OCI-LY7 (cell line): ENCODE results near the gene TRIM28. TPM values are rescaled to one million over a fixed set of nuclear protein-coding genes. Genes with fewer than 3 reads are reported as not detected.
A peak's percentile ranks its signal among the peaks of the same experiment; 100 is the strongest.

ENCODE experiments used
- BruUV-seq: library from RNA; stranded (reverse); fragments of 400-500 nt; replicated peaks from 2 replicates; lab custom pipeline; 2021; lab: Mats Ljungman, UMichigan
- CTCF ChIA-PET: fragments of 300-600 bp; sonication (Branson Sonifier 250); formaldehyde crosslinking; loops from one replicate; lab custom pipeline; 2022; ENCODE audit warnings: antibody characterized with exemption; ENCODE audit not compliant: unreplicated experiment; lab: Charles Lee
- POLR2A ChIA-PET: fragments of 300-600 bp; sonication (Branson Sonifier 250); formaldehyde crosslinking; loops from one replicate; lab custom pipeline; 2022; ENCODE audit warnings: antibody characterized with exemption; lab: Charles Lee
- DNase-seq: peaks from one replicate; pipeline ENCODE4 v3.0.0-alpha.2; 2015; ENCODE audit warnings: low spot score
- H2AFZ ChIP-seq: fragments of 200-600 bp; sonication (generic), shearing (Covaris generic); 2 replicates; pipeline ENCODE4 v1.6.1; 2014; ENCODE audit warnings: mild to moderate bottlenecking, antibody characterized with exemption, low read length, moderate library complexity
- H3K27ac ChIP-seq: fragments of 200-600 bp; sonication (generic); 2 replicates; pipeline ENCODE4 v1.5.1; 2014; ENCODE audit warnings: mixed run types, low read depth, mild to moderate bottlenecking, moderate library complexity, low read length, inconsistent platforms; ENCODE audit not compliant: poor library complexity, severe bottlenecking
- H3K36me3 ChIP-seq: fragments of 200-600 bp; sonication (generic); 2 replicates; pipeline ENCODE4 v1.6.1; 2014; ENCODE audit warnings: mild to moderate bottlenecking, antibody characterized with exemption, low read length, moderate library complexity, mixed read lengths; ENCODE audit not compliant: insufficient read depth
- H3K4me1 ChIP-seq: fragments of 200-600 bp; sonication (generic); 2 replicates; pipeline ENCODE4 v1.5.1; 2014; ENCODE audit warnings: mild to moderate bottlenecking, low read length; ENCODE audit not compliant: insufficient read depth, poor library complexity, severe bottlenecking
- H3K4me2 ChIP-seq: fragments of 200-600 bp; sonication (generic); 2 replicates; pipeline ENCODE4 v1.6.1; 2014; ENCODE audit warnings: mild to moderate bottlenecking, low read length
- H3K4me3 ChIP-seq: fragments of 200-600 bp; sonication (generic); 2 replicates; pipeline ENCODE4 v1.5.1; 2014; ENCODE audit warnings: mild to moderate bottlenecking, low read depth, low read length; ENCODE audit not compliant: poor library complexity, severe bottlenecking
- H3K79me2 ChIP-seq: fragments of 200-600 bp; sonication (generic); 2 replicates; pipeline ENCODE4 v1.6.1; 2016; ENCODE audit warnings: low read depth, mild to moderate bottlenecking, low read length, moderate library complexity, mixed read lengths; ENCODE audit not compliant: insufficient read depth
- H3K9me2 ChIP-seq: fragments of 200-600 bp; sonication (generic); 2 replicates; pipeline ENCODE4 v1.6.1; 2016; ENCODE audit warnings: mild to moderate bottlenecking, low read length, mixed read lengths; ENCODE audit not compliant: insufficient read depth
- H3K9me3 ChIP-seq: fragments of 200-600 bp; sonication (generic); 2 replicates; pipeline ENCODE4 v1.6.1; 2014; ENCODE audit warnings: mild to moderate bottlenecking, mixed run types, low read length, mixed read lengths
- H4K20me1 ChIP-seq: fragments of 200-600 bp; sonication (generic); 2 replicates; pipeline ENCODE4 v1.6.1; 2014; ENCODE audit warnings: mild to moderate bottlenecking, antibody characterized with exemption, low read length, moderate library complexity, mixed read lengths; ENCODE audit not compliant: insufficient read depth
- CTCF ChIP-seq: fragments of 200-600 bp; sonication (generic); conservative IDR thresholded peaks from 2 replicates; pipeline ENCODE4 v1.5.1; 2014; ENCODE audit warnings: mild to moderate bottlenecking, antibody characterized with exemption, low read length, moderate library complexity, mixed read lengths
- EZH2phosphoT487 ChIP-seq: fragments of 200-600 bp; sonication (generic); IDR thresholded peaks from 2 replicates; pipeline ENCODE4 v1.6.1; 2018; ENCODE audit warnings: low read depth, borderline replicate concordance, mild to moderate bottlenecking, mixed run types, antibody characterized with exemption, low read length, moderate library complexity, mixed read lengths
- intact Hi-C: fragments of 100-400 bp; cut with micrococcal nuclease; formaldehyde crosslinking; loops from one replicate; pipeline ENCODE4 v1.10.0; 2022; ENCODE audit not compliant: unreplicated experiment
- total RNA-seq, 2 experiments: library from RNA; depleted of rRNA in 1 of 2; stranded (reverse); fragments of >200 nt in 1 of 2; shearing (Covaris generic) in 1 of 2; gene quantifications; 2 replicates each; pipeline ENCODE4 v1.2.3, GENCODE V29; 2014 to 2022

Gene TRIM28
- total RNA-seq, 2 experiments from 2014 or later: 601 to 729 TPM

GRCh38 chr19:58559275-58560006, 15.6 kb downstream of the TRIM28 start:
- TF ChIP-seq EZH2phosphoT487 (no peak), CTCF (no peak)
- Histone ChIP-seq H3K36me3 (peaks cover 34% of the 10 kb centered on the region), H3K9me2 (no peaks in the 10 kb centered on the region), H3K79me2 (peaks cover 22% of the 10 kb centered on the region), H3K4me1 (peaks cover 44% of the 10 kb centered on the region), H3K4me2 (peak overlapping the region; percentile 80), H3K27ac (peak overlapping the region; percentile 89), H3K9me3 (no peaks in the 10 kb centered on the region), H3K4me3 (peak overlapping the region; percentile 88), H4K20me1 (no peaks in the 10 kb centered on the region), H2AFZ (no peak overlapping the region)
- CTCF ChIA-PET: no interaction called here
- intact Hi-C loops: loop anchor here (1.0 kb wide), 3 partner anchors 14 to 41 kb away; partner anchors contain the start of genes MZF1 and TRIM28
- BruUV-seq: no TSS peak
- POLR2A ChIA-PET: interaction anchor here (0.6 to 1.0 kb wide), 2 partner anchors 20 to 30 kb away, joined by 3 read pairs; no protein-coding TSS in a partner anchor
- DNase-seq: peak; percentile 93

- Histone ChIP-seq H3K27ac (peak overlapping the region; percentile 89), H3K4me3 (peak overlapping the region; percentile 88), H3K79me2 (peaks cover 21% of the 10 kb centered on the region), H2AFZ (no peak overlapping the region), H3K4me2 (peak overlapping the region; percentile 80), H3K9me3 (no peaks in the 10 kb centered on the region), H3K4me1 (peaks cover 42% of the 10 kb centered on the region), H3K9me2 (no peaks in the 10 kb centered on the region), H3K36me3 (peaks cover 30% of the 10 kb centered on the region), H4K20me1 (no peaks in the 10 kb centered on the region)
- no peak for DNase-seq
- TSS peak; percentile 63 for BruUV-seq
- POLR2A ChIA-PET: interaction anchor here (1.0 kb wide), 1 partner anchor 19 kb away, joined by 3 read pairs; no protein-coding TSS in a partner anchor
- intact Hi-C loops: no loop called here
- TF ChIP-seq CTCF (no peak), EZH2phosphoT487 (no peak)
- CTCF ChIA-PET: no interaction called here
These were observed 16.4 kb downstream of the TRIM28 start for GRCh38 chr19:58560007-58560887.
